GM23338 (cell line): ENCODE results near the gene GRIN2C. TPM values are rescaled to one million over a fixed set of nuclear protein-coding genes. Genes with fewer than 3 reads are reported as not detected.

Experiments
- ATAC-seq: fragments of 200-7000 bp; cut with Tn5 transposase; 3 replicates; pipeline ENCODE4 v1.9.1; 2020
- DNase-seq: peaks from one replicate; pipeline ENCODE4 v3.0.0-alpha.2; 2015; ENCODE audit warnings: low spot score
- H2AFZ ChIP-seq: fragments of 200-600 bp; sonication (generic); 2 replicates; pipeline ENCODE4 v1.8.0; 2016; ENCODE audit warnings: antibody characterized with exemption, mild to moderate bottlenecking, moderate library complexity
- H3F3A ChIP-seq: fragments of 200-600 bp; sonication (generic); replicated peaks from 2 replicates; pipeline ENCODE4 v1.8.0; 2017; ENCODE audit warnings: antibody characterized with exemption, mixed run types, low read depth
- H3K27ac ChIP-seq: fragments of 200-600 bp; sonication (generic); 2 replicates; pipeline ENCODE4 v1.6.1; 2016; ENCODE audit warnings: low read depth
- H3K27me3 ChIP-seq: fragments of 200-600 bp; sonication (generic); 2 replicates; pipeline ENCODE4 v1.8.0; 2016; ENCODE audit warnings: mild to moderate bottlenecking, mixed run types, moderate library complexity; ENCODE audit not compliant: insufficient read depth
- H3K36me3 ChIP-seq: fragments of 200-600 bp; sonication (generic); 2 replicates; pipeline ENCODE4 v1.8.0; 2016; ENCODE audit warnings: mild to moderate bottlenecking; ENCODE audit not compliant: insufficient read depth
- H3K4me1 ChIP-seq: fragments of 200-600 bp; sonication (generic); 2 replicates; pipeline ENCODE4 v1.8.0; 2016; ENCODE audit warnings: mild to moderate bottlenecking, moderate library complexity; ENCODE audit not compliant: insufficient read depth
- H3K4me2 ChIP-seq: fragments of 200-600 bp; sonication (generic); 2 replicates; pipeline ENCODE4 v1.7.1; 2017; ENCODE audit warnings: mixed run types
- H3K4me3 ChIP-seq: fragments of 200-600 bp; sonication (generic); 2 replicates; pipeline ENCODE4 v1.6.1; 2016; ENCODE audit warnings: mixed run types
- H3K79me2 ChIP-seq: fragments of 200-600 bp; sonication (generic); replicated peaks from 2 replicates; pipeline ENCODE4 v1.8.0; 2017; ENCODE audit warnings: mild to moderate bottlenecking; ENCODE audit not compliant: insufficient read depth
- H3K9me2 ChIP-seq: fragments of 200-600 bp; sonication (generic); 2 replicates; pipeline ENCODE4 v1.8.0; 2017; ENCODE audit not compliant: insufficient read depth
- H4K20me1 ChIP-seq: fragments of 200-600 bp; sonication (generic); replicated peaks from 2 replicates; pipeline ENCODE4 v1.8.0; 2017; ENCODE audit warnings: mild to moderate bottlenecking; ENCODE audit not compliant: insufficient read depth
- H3K27ac Mint-ChIP-seq: 2 replicates; pipeline ENCODE4 v1.8.0; 2020; ENCODE audit warnings: inconsistent platforms, mild to moderate bottlenecking, moderate library complexity, mixed read lengths
- H3K27me3 Mint-ChIP-seq: 3 replicates; pipeline ENCODE4 v1.8.0; 2022; ENCODE audit warnings: low read depth, mild to moderate bottlenecking, moderate library complexity, mixed read lengths, inconsistent platforms; ENCODE audit not compliant: insufficient read depth, poor library complexity
- H3K36me3 Mint-ChIP-seq: 3 replicates; pipeline ENCODE4 v1.8.0; 2021; ENCODE audit warnings: low read depth, mild to moderate bottlenecking, inconsistent platforms, moderate library complexity, mixed read lengths
- H3K4me1 Mint-ChIP-seq: 3 replicates; pipeline ENCODE4 v1.8.0; 2020; ENCODE audit warnings: mild to moderate bottlenecking, inconsistent platforms, mixed read lengths
- H3K4me3 Mint-ChIP-seq: 3 replicates; pipeline ENCODE4 v1.8.0; 2021; ENCODE audit warnings: moderate library complexity, mild to moderate bottlenecking, inconsistent platforms, mixed read lengths
- H3K9me3 Mint-ChIP-seq: 3 replicates; pipeline ENCODE4 v1.8.0; 2020; ENCODE audit warnings: moderate library complexity, mild to moderate bottlenecking, inconsistent platforms, mixed read lengths
- CREB1 ChIP-seq: fragments of 250-450 bp; sonication (Bioruptor Pico); IDR thresholded peaks from 2 replicates; pipeline ENCODE4 v1.5.0; 2020; ENCODE audit warnings: low read depth, mild to moderate bottlenecking, moderate library complexity
- CTCF ChIP-seq, 2 experiments: fragments of 200-600 bp in 1 of 2; sonication (generic) in 1 of 2; conservative IDR thresholded peaks; 2 replicates each; pipeline versions ENCODE4 v1.5.1 to v1.6.1; 2016 to 2017; ENCODE audit warnings: antibody characterized with exemption in 2 of 2, low read depth in 2 of 2, mild to moderate bottlenecking in 2 of 2, moderate library complexity in 1 of 2
- EZH2 ChIP-seq: fragments of 200-600 bp; sonication (generic); IDR thresholded peaks from one replicate; pipeline ENCODE4 v1.8.0; 2017; ENCODE audit warnings: antibody characterized with exemption, mild to moderate bottlenecking, low read depth; ENCODE audit not compliant: unreplicated experiment
- JUNB ChIP-seq: IDR thresholded peaks from one replicate; pipeline ENCODE4 v1.6.1; 2016; ENCODE audit warnings: antibody characterized with exemption; ENCODE audit not compliant: unreplicated experiment
- NANOG ChIP-seq: IDR thresholded peaks from 2 replicates; pipeline ENCODE4 v1.6.1; 2016; ENCODE audit warnings: antibody characterized with exemption, borderline replicate concordance
- POLR2AphosphoS5 ChIP-seq: IDR thresholded peaks from 2 replicates; pipeline ENCODE4 v1.6.1; 2016; ENCODE audit warnings: antibody characterized with exemption, low read depth
- ZNF114 ChIP-seq: fragments of 250-450 bp; sonication (Bioruptor Pico); IDR thresholded peaks from 2 replicates; pipeline ENCODE4 v1.5.0; 2020; ENCODE audit warnings: mild to moderate bottlenecking, moderate library complexity
- polyA plus RNA-seq: library from polyadenylated mRNA; unstranded; fragments of >200 nt; fragmentation: Nextera tagmentation; extraction: Ambion mirVana; gene quantifications from 2 replicates; pipeline ENCODE4 v1.2.1, GENCODE V29; 2016
- total RNA-seq: library from RNA; depleted of rRNA; stranded (reverse); fragments of >200 nt; shearing (Covaris generic); gene quantifications from 2 replicates; pipeline ENCODE4 v1.2.3, GENCODE V29; 2014
- TF ChIP-seq, protein P1 (sequence below): IDR thresholded peaks from 2 replicates; pipeline ENCODE4 v1.6.1; 2016; ENCODE audit warnings: antibody characterized with exemption
- TF ChIP-seq, protein P2 (sequence below): IDR thresholded peaks from one replicate; pipeline ENCODE4 v1.6.1; 2018; ENCODE audit warnings: antibody characterized with exemption; ENCODE audit not compliant: unreplicated experiment

The GRIN2C gene
- total and polyA plus RNA-seq, 2 experiments from 2014 or later: 0.10 to 0.19 TPM

- Histone ChIP-seq H3K9me2 (no peaks in the 10 kb centered on the region), H3K27ac (no peak overlapping the region), H3K36me3 (no peaks in the 10 kb centered on the region), H3F3A (no peaks in the 10 kb centered on the region), H3K4me2 (peak overlapping the region; percentile 94), H3K4me3 (peak overlapping the region; percentile 66), H3K27me3 (peaks cover 97% of the 10 kb centered on the region), H3K4me1 (peaks cover 8% of the 10 kb centered on the region), H3K79me2 (no peaks in the 10 kb centered on the region), H2AFZ (peak overlapping the region; percentile 95), H4K20me1 (no peaks in the 10 kb centered on the region; the same call in 1 of the 2 replicates)
- Mint-ChIP-seq H3K27ac (no peak overlapping the region), H3K4me3 (peak overlapping the region; percentile 84), H3K36me3 (no peaks in the 10 kb centered on the region; the same call in 2 of the 3 replicates), H3K27me3 (peaks cover 81% of the 10 kb centered on the region), H3K4me1 (no peaks in the 10 kb centered on the region; the same call in 1 of the 3 replicates), H3K9me3 (no peaks in the 10 kb centered on the region)
- DNase-seq (no peak), ATAC-seq (no peak)
- TF ChIP-seq JUNB (no peak), EZH2 (peak; percentile 8), NANOG (no peak)
- TF ChIP-seq, protein P1, sequence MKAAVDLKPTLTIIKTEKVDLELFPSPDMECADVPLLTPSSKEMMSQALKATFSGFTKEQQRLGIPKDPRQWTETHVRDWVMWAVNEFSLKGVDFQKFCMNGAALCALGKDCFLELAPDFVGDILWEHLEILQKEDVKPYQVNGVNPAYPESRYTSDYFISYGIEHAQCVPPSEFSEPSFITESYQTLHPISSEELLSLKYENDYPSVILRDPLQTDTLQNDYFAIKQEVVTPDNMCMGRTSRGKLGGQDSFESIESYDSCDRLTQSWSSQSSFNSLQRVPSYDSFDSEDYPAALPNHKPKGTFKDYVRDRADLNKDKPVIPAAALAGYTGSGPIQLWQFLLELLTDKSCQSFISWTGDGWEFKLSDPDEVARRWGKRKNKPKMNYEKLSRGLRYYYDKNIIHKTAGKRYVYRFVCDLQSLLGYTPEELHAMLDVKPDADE: no peak
Measured at GRCh38 chr17:74853048-74853397, 6.7 kb downstream of the GRIN2C start.

GRCh38 chr17:74852237-74853047 is 7.2 kb downstream of the GRIN2C start:
- H4K20me1 ChIP-seq: no peaks in the 10 kb centered on the region; the same call in 1 of the 2 replicates
- peaks cover 96% of the 10 kb centered on the region for H3K27me3 ChIP-seq
- no peaks in the 10 kb centered on the region for H3K9me2 ChIP-seq
- peak overlapping the region; percentile 95 for H2AFZ ChIP-seq
- peak overlapping the region; percentile 66 for H3K4me3 ChIP-seq
- peak; percentile 94 for DNase-seq
- Mint-ChIP-seq H3K9me3 (no peaks in the 10 kb centered on the region), H3K27ac (no peak overlapping the region), H3K27me3 (peaks cover 75% of the 10 kb centered on the region), H3K4me1 (no peaks in the 10 kb centered on the region; the same call in 1 of the 3 replicates), H3K4me3 (peak overlapping the region; percentile 84), H3K36me3 (no peaks in the 10 kb centered on the region; the same call in 2 of the 3 replicates)
- peak; percentile 89 for ATAC-seq
- no peak overlapping the region for H3K27ac ChIP-seq
- no peaks in the 10 kb centered on the region for H3F3A ChIP-seq
- no peaks in the 10 kb centered on the region for H3K36me3 ChIP-seq
- peak overlapping the region; percentile 94 for H3K4me2 ChIP-seq
- H3K4me1 ChIP-seq: peaks cover 8% of the 10 kb centered on the region
- no peaks in the 10 kb centered on the region for H3K79me2 ChIP-seq
- TF ChIP-seq, protein P2, sequence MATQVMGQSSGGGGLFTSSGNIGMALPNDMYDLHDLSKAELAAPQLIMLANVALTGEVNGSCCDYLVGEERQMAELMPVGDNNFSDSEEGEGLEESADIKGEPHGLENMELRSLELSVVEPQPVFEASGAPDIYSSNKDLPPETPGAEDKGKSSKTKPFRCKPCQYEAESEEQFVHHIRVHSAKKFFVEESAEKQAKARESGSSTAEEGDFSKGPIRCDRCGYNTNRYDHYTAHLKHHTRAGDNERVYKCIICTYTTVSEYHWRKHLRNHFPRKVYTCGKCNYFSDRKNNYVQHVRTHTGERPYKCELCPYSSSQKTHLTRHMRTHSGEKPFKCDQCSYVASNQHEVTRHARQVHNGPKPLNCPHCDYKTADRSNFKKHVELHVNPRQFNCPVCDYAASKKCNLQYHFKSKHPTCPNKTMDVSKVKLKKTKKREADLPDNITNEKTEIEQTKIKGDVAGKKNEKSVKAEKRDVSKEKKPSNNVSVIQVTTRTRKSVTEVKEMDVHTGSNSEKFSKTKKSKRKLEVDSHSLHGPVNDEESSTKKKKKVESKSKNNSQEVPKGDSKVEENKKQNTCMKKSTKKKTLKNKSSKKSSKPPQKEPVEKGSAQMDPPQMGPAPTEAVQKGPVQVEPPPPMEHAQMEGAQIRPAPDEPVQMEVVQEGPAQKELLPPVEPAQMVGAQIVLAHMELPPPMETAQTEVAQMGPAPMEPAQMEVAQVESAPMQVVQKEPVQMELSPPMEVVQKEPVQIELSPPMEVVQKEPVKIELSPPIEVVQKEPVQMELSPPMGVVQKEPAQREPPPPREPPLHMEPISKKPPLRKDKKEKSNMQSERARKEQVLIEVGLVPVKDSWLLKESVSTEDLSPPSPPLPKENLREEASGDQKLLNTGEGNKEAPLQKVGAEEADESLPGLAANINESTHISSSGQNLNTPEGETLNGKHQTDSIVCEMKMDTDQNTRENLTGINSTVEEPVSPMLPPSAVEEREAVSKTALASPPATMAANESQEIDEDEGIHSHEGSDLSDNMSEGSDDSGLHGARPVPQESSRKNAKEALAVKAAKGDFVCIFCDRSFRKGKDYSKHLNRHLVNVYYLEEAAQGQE: peak; percentile 74
- TF ChIP-seq POLR2AphosphoS5 (peak; percentile 80), NANOG (no peak), CREB1 (peak; percentile 83), ZNF114 (no peak), CTCF (conservative IDR thresholded peaks at IDR 0.05; ENCODE audit: low read depth in 2 of 2) (no peak)
- TF ChIP-seq, protein P1: no peak
